Measurements from ENCODE around the gene USF3.
"Not testable (repeated sequence)": the region's sequence is repeated elsewhere in the genome, so short reads cannot be mapped to it uniquely, and the experiment has no call there.

The USF3 gene

GRCh38 chr3:113654310-113654709, 42.1 kb downstream of the USF3 start:
- no peak for DNase-seq

DNA sequence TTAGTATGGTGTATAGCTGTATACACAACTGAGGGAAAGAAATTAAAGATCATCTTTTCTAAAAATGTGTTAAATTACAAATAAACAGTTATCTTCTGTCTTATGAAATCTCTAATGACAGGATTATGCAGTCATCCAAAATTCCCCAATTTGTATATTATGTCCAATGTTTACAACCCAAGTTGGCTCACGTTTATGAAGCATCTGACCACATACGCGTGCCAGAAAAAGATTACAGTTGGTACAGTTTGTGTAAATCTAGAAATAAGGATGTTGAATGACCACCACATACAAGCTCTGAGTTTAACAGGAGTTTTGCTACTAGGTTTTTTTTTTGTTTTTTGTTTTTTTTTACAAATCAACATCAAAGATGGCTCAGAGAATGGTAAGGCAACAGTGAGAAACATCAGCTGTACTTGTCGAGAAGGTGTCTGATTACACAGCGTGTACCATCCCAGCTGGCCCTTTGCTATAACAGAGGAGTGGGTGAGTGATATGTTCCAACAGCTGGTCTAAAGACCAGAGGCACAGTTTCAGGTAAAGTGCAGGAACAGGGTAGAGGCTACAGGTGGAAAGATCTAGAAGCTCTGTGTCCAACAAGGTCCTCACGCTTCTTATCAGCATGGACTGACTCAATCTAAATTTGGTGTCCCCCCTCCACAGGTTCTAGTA, 47.1 kb downstream of the USF3 start:
- no peak for DNase-seq

- no peak for DNase-seq
Measured at GRCh38 chr3:113648524-113648923, 47.9 kb downstream of the USF3 start.

- DNase-seq, result no peak
Measured at GRCh38 chr3:113643583-113643982, 52.9 kb downstream of the USF3 start.

DNA sequence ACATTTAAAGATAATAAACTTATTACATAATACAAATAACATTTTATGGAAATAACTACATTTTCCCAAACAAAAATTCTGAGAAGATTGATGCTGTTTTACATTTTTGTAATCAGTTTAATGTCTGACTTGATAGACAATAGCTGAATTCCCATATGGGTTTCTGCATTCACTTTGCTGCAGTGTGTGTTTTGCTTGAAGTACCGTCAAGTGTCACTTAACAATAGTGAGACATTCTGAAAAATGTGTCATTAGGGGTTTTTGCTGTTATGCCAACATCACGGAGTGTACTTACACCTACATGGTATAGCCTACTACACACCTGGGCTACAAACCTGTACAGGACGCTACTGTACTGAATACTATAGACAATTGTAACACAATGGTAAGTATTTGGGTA, 57.5 kb downstream of the USF3 start:
- no peak for DNase-seq

- no peak for DNase-seq
Measured at GRCh38 chr3:113637756-113638155, 58.7 kb downstream of the USF3 start.

DNA sequence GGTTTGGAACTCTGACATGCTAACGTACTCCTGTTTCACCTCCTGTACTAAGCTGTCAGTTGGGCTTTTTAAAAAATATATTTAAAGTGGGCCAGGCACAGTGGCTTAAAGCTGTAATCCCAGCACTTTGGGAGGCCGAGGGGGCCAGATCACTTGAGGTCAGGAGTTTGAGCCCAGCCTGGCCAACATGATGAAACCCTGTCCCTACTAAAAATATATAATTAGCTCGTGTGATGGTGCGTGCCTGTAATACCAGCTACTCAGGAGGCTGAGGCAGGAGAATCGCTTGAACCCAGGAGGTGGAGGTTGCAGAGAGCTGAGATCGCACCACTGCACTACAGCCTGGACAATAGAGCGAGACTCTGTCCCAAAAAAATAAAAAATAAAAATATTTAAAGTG, 60.4 kb downstream of the USF3 start:
- not testable (repeated sequence) for DNase-seq

DNA sequence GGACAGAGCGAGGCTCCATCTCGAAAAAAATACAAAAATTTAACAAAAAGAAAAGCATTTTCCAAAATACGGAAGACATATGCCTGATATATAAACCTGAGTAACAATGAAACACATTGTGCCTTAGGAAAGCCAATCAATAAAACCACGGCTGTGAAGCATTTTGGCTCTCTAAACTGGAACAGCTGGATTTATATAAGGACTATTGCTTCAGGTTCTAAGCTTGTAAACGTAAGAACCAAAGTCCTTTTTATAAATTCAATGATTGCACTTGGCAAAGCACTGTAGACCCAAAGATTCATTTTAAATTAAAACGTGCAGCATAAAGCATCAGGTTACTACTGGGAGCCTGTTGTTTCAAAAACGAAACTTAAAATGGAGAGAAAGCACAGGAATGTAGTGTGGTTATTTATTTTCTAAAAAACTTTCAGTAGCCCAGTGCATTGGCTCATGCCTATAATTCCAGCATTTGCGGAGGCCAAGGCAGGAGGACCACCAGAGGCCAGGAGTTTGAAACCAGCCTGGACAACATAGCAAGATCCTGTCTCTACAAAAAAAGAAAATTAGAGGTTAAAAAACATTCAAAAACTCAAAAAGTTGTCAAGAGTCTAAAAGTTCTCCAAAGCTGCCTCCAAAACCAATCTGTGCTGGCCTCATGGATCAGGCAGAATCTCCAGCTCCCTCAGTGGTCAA, 61.5 kb downstream of the USF3 start:
- DNase-seq, result no peak

DNA sequence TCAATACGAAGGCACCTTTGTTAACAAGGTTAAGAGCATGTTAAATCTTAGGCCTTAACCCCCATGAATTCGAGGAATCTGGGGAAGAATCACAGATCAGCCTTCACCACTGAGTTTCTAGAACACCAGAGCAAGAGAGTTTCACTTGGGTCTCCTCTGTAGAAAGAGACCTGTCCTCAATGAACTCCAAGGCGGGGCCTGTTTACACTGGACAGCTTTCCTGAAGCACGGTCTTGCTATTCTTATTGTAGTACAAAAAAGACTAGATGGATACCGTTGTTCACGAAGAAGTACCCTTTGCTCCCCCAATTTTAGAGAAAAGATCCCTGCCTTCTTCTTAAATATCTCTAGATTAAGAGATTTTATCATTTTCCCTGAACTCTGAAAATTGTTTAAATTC, 64.9 kb downstream of the USF3 start:
- no peak for DNase-seq

DNA sequence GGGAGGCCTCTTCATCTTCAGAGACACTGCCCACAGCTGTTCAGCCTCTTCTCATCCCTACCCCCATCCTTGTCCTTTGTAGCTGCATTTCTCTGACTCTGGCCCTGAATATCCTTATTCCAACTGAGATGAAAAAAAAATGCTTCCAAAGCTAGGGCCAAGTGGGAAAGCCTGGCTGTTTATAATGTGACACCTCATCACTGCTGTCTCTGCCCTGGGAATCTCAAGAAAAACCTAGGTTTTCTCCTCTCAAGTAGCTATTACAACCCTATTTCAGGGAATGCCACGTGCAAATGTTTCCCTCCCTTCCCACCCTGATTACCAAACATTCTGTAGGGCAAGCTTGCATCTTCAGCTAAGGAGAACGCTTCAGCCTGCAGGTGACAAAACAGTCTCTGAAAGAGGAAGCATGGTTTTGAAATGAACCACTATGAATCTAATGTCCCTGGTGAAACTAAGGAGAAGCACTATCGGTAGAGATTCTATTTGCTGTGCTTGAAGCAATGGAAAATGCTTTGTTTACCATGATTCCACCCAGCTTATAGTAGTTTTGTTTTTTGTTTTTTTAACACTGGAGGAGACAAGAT, 65.4 kb downstream of the USF3 start:
- no peak for DNase-seq

DNA sequence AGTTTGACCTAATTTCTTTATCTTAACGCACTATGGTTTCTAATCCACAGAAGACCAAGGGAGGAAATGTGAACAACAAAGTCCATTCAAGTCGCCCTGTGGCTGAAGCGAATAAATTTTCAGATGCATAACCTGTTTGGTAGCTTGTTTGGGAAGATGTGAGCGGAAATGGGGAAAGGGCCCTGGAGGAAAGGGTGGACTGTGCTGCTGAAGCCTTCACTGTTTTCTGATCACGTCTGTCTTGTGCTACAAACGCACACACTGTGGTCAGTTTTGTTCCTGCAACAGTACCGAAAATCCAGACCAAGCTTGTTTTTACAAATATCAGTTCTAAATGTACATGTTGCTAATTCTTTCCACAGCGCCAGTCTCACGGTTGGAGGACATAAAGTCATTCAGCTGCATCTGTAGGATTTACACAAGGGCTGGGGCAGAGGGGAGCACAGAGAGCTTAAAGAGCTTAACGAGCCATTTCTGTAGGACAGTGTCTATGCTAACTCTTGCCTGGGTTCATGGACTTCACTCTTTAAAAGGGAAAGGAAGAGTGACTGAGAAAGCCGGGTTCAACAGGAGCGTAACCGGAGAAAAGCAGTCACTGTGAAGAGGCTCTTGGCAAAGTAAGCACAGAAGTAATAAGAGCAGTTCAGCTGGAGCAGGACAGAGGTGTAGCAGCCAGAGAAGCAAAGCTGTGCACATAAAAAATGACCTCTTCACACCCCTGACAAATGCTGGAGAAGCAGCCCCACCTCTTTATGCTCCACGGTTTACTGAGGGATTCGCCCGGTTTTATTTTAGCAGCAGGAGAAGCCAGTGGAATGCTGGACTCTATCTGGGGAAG, 66.6 kb downstream of the USF3 start:
- DNase-seq, result no peak

GRCh38 chr3:113628788-113629187, 67.7 kb downstream of the USF3 start:
- DNase-seq, result no peak

DNA sequence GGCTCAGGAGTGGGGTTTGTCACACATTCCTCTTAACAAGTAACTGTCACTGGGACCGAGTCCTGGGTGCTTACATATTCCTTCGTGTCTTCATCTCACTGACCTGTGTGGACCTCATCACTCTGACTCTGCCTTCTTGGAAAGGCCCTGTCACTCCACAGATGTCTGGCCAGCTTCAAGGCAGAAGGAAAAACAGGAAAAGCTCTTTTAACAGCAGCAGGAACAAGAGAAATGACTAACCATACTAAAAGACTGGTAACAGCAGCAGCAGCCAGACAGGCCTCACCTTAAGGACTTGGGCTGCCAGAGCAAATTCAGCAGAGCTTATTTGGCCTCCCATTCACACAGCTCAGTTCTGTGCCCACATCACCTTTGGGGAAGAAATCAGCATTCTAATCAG, 68.1 kb downstream of the USF3 start:
- DNase-seq, result no peak

GRCh38 chr3:113626503-113627371, 69.7 kb downstream of the USF3 start:
- DNase-seq, result no peak

- DNase-seq, result no peak
Measured at GRCh38 chr3:113625834-113626233, 70.6 kb downstream of the USF3 start.

DNA sequence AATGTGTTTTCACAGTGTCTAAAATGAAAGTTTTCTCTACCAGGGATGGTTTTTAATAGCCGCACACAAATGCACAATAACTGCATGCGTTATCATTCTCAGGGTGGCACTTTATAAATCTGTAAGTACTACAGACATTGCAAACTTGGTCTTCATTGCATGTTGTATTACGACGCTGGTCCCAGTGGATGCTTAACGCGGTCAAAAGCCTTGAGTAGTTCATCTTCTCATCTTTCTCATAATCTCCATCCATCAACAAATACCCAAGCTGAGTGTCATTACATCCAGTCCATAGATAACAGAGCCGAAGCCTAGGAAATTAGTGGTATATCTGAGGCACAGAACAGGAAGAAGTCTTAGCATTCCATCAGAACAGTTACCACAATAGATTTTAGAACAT, 72.6 kb downstream of the USF3 start:
- DNase-seq, result no peak

DNA sequence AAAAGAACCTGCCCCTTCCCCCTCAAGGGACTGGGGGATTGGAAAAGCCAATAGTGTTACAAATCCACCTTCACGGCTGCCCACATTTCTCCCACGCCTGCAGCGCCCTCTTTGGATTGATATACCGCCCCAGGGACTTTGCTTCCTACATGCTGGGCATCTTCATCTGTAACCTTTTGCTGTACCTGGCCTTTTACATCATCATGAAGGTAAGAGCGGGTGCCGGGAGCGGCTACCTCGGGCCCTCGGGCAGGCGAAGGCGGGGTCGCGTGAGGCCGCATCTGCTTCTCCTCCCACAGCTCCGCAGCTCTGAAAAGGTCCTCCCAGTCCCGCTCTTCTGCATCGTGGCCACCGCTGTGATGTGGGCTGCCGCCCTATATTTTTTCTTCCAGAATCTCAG, 73.1 kb downstream of the USF3 start:
- DNase-seq, result no peak

GRCh38 chr3:113620091-113620490, 76.4 kb downstream of the USF3 start:
- no peak for DNase-seq

DNA sequence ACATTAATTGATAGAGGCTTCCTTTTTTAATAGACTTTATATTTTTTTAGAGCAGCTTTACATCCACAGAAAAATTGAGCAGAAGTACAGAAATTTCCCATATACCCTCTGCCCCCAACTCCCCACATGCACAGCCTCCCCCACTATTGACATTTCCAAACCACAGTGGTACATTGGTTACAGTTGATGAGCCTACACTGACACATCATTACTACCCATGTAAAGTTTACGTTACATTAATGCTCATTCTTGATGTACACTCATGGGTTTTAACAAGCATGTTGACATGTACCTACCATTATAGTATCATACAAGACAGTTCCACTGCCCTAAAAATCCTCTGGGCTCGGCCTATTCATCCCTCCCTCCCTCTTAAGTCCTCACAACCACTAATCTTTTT, 78.7 kb downstream of the USF3 start:
- no peak for DNase-seq

DNA sequence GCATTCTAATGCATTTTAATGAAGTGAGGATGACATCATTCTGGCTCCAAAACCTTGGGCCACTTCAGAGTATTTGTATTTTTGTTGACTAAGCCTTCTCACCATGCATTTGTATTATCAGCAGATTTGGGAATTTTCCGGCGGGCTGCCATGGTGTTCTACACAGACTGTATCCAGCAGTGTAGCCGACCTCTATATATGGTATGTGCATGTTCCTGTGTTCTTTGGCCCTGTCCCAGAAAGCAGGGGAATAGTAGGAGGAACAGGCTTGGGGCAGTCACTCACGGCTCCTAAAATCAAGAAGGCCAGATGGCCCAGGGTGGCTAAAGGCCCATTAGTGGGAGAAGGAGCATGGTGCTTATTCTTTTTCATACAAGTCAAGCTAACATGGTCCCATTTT, 80.5 kb downstream of the USF3 start:
- no peak for DNase-seq

DNA sequence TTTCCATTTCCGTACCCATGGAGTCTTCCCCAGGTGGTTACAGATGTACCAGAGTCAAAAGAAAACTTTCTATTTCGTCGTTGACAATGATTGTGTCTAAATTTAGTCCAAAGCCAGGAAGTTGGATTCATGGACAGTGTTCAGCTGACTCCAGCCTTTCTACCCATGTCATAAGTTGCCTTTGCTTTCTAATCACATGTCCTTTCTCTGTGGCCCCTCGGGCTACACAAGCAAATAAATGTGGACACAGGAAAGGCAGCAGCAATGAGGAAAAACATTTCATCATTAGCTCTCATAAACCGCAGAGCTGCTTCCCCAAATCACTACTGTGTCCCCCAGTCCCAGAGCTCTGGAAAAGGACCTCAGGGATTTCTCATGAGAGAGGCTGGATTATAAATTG, 82.0 kb downstream of the USF3 start:
- no peak for DNase-seq

DNA sequence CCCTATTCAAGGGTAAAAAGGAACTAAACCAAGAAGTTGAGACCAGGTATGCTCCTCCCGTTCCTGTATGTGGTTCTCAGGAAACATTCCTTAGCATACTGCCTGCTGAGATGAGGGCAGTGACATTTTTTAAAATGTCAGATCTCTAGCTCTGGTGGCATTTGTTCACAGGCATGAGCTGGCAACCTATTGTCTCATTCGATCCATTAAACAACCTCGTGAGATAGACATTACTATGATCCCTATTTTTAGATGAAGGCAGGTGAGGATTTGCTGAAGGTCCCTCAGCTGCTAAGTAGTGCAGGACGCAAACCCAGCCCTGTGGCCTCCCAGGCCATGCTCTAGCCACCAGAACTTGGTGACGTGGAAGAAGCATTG, 89.2 kb downstream of the USF3 start:
- no peak for DNase-seq
